Stimulated activated CD4-positive, alpha-beta T cell treated with anti-CD3 and anti-CD28 coated beads, Interleukin-4, amount 100 ng/mL, for 4 hours (primary cell): ENCODE data around the gene EPHA3.
A peak's percentile ranks its signal among the peaks of the same experiment; 100 is the strongest.

Source experiments
- DNase-seq, 2 experiments: peaks; one replicate each; pipeline ENCODE4 v3.0.0-alpha.2; 2020

The EPHA3 gene

DNA sequence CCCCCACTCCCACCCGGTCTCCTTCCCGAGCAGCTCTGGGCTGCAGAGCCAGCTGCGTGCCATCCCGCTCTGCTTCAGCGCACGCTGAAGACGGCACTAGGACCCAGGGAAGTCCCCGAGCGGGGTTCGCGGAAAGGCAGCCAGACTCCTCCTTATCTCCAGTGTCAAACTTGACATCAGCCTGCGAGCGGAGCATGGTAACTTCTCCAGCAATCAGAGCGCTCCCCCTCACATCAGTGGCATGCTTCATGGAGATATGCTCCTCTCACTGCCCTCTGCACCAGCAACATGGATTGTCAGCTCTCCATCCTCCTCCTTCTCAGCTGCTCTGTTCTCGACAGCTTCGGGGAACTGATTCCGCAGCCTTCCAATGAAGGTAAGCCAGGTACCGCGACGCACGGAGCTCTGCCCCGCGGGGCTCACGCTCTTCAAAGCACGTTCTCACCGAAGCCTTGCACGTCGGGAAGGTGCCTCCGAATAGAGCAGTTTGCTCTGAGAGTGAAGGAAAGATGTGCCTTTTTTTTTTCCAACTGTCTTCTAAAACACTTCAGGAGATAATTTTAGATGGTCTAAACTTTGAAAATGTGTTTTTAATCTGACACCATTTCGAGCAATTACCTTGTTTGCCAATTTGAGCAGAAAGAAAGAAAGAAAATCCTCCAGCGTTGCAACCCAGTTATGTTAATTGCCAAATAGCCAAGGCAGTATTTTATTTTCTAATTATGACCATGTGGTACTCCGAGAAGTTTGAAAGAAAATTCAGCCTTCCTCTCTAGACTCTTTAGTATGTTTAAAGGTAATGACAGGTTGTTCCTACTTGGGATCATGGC, at the start of gene EPHA3:
Gene EPHA3 (plus strand): TSS at position 161 of the 830 bp plus-strand sequence. CDS start 128 bp downstream, at position 289.
- DNase-seq: peak in 1 of 2 experiments; percentile 46

DNA sequence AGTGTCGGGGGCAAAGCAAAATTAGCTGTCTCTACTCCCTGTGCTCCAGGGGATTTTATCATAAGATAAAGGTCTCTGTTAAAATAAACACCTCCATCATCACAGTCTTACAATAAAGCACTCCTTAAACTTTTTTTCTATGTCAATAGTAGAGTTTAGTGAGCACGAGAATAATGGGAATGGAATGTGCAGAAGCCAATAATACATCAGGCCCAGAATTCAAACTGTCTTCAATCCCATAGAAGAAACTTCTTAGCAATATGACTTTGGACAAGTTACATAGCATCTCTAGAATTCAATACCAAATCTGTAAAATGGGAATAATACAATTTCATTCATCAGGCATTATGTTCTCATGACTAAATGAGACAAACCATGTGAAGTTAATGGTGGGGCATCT, 49.0 kb upstream of the EPHA3 start:
- no peak for DNase-seq

DNA sequence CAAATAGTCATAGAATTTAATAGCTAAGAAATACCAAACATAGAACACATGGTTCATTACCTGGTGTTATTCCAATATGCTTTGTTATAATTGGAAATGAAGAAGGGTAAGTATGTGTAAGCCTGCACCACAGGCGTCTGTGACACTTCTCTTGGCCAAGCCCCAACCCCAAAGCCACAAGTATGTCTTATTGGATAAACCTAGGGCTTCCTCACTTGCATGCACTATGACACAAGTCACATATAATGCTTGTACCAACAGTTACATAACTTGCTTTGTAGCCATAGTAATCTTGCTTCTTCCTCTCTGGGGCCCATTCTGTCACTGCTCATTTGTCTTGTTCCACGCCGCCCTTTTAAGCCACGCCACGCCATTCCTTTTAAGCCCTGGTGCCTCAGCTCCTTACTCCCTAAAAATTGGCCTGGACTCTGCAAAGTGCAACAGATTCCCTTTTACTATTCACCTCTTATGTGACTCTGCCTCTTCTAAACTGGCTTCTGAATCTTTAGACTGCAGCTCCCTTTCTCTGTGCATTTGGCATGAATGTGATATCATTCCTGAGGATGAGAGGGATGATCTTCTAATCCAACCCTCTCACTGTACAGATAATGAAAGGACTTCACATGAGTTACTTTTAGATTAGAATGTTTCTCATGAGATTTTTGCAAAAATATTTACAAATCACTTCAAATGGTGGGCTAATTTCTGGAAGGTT, 48.1 kb upstream of the EPHA3 start:
- DNase-seq: no peak

DNA sequence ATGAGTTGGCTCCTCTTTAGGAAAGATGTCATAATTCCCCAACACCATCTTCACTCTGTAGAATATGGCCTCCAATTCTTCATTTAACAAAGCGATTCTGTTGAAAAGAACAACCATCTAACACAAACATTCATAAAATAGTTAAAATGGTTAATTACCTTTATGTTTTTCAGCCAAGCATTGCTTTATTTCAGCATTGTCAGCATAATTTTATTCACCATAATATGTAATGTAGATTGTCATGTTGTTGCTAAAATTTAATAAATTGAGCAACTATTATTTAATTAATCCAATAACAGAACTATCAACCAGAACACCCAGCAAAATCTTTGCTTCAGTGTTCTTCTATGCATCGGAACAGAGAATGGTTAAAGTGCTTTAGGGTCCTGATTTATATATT, 46.2 kb upstream of the EPHA3 start:
- DNase-seq: no peak

DNA sequence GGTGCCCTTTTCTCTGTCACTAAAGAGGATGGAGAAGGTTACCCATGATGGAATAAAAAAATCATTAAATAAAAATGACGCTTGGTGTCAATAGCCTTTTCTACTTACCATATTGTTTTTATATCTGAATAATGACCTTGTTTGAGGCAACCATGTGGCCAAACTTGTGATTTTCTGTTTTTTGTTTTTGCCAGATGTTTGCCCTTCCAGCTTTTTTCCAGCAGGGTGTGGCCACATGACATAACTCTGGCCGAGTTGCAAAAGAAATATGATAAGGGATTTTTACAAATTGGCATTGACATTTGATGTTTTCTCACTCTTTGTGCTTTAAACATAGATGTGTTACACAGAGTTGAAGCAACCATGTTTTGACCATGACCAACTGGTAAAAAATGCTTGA, 39.7 kb upstream of the EPHA3 start:
- DNase-seq: no peak

DNA sequence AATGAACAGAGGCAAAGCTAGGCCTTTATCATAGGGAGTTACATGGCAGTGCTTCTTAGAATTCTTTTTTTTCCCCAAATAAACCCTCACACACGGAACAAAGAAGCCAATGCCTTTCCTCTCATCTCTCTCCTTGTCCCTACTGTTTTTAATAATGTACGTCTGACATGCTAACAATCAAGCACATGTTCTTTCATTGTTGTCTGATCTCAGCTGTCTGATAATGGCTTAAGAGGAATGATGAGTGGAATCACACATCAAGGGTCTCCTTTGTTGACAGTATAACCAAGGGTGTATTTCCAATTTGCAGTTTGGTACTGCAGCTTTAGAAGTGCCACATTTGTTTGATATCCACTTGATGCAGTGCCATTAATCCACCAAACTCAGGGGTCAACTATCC, 34.8 kb upstream of the EPHA3 start:
- DNase-seq: no peak

DNA sequence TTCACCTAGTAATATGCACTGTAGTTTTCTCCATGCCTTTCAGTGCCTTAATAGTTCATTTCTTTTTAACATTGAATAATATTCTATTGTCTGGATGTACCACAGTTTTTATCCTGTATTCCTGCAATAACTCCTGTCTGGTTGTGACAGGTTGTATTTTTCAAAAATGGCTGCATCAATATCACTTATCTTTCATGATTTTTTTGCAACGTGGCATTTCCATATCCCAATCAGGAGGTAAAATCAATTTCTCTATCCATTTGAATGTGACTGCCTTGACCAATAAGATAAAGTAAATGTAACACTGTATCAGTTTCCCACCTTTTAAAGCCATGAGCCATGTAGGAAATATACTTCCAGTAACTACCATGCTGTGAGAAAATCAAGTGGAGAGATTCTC, 27.5 kb upstream of the EPHA3 start:
- DNase-seq: no peak

DNA sequence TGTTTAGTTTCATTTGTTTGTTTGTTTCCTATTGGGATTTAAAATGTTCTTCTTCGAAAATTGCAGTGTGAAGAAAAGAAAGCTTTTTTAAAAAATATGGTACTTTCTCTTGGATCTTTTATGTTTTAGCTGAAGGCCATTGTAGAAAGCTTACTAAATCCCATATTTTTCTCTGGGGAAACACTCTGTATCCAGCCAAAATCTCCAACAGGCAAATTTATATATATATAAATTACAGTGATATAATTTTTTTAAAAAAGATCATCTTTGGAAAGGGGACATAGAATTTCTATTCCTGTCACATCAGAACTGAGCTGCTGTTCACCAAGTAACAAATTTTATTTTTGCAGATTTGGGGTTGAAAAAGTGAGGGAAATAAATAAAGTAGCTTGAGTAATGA, 19.6 kb upstream of the EPHA3 start:
- no peak for DNase-seq

DNA sequence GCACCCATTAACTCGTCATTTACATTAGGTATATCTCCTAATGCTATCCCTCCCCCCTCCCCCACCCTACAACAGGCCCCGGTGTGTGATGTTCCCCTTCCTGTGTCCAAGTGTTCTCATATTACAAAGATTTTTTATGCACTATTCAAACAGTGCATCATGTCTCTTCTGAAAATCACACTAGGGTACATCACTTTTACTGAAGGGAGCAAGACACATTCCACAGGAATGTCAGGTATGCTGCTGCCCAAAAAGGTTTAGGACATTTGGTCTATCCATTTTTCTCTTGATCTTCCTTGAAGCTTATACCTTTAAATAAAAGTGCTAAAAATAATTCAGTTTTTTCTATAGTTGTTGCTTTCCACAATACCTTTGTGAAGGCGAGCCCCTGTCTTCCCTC, 9.2 kb upstream of the EPHA3 start:
- no peak for DNase-seq

DNA sequence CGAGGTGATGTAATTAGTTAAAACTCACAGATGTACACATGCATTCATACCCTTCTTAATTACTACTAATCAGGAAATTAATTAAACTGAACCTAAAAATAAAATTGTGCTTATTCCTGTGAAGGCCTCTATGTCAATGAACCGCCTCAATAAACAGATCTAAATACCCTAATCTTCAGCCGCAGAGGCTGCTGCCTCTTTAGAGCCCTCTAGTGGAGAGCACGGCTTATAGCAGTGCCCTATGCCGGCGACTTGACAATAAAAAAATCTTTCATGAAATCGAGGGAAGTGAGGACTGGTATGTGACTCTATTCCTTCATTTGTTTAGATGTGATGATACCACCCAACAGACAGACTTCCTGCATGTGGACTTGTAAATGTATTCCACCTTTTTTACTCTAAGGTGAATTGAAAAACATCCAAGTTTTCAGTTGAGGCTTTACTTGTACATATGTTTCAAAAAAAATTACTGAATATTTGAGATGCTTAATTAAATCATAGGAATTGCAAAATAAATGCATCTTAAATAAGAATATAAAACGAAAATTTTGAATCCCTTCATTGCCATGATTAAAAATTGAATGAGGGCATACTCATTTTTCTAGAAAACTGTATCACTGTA, 8.3 kb upstream of the EPHA3 start:
- peak in 1 of 2 experiments; percentile 2 for DNase-seq

DNA sequence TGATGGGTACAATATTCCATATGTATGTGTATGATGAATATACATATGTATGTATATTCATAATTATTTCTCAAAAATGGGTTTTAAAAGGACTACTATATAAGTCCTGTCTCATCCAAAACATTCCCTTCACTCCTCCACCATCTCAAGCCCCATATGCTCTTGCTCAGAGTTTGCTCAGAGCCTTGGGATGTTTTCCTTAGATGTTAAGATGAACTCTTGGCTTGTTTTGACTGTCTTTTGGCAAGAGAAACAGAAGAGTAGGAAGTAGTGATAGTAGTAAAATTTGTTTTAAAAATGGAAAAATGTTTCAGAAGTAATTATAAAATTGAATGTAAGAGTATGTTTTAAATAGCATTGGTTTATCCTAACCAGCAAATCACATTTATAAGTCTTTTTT, 6.2 kb upstream of the EPHA3 start:
- no peak for DNase-seq

DNA sequence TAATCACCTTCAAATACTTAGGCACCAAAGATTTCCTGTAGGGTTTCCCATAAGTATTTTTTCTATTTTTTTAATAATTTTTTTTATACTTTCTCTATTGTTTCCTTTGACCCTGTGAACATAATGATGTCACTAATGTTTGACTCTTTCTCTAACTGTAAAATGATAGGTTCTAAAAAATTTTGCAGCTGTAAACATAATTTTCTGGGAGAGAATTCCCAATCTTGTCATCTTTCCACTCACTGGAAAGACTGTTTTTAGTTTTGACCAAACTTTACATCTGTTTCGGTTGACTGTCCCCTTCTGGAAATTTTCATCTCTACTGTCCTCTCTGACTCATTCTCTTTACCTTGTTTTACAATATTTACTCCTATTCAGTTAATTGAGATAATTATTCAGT, 5.5 kb upstream of the EPHA3 start:
- DNase-seq: no peak

DNA sequence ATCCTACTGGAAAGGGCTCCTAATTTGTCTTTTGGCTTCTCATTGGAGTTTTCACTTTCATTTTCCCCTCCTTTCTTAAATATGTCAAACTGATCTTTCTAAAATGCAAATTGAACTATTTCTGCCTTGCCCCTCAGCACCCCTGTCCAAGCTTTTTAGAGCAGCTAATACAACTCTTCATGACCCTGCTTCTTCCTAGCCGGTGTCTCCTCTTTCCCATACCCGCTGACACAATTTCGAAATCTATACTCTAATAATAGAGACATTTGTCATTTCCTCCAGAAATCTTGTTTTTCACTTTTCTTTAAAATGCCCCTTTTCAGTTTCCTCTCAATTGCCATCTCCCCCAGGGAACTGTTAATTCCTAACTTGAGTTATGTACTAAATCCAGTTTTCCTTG, 2.9 kb upstream of the EPHA3 start:
- no peak for DNase-seq

DNA sequence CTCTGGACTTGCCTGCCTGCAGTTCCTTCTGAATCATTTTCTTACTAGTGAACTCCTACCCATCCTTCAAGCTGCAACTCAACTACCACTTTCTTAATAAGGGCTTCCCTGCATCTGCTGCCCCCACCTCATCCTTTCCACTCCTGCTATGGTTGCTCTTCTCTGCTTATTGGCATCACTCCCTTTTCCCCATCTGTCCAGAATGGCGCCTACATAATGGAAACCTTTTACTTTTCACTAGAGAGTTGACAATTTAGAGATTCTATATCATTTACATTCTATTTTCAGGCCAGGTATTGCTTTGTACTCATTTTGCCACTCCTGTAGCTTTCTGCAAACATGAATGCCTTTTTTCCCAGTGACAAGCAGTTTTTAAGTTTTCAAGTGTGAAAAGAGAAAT, 1.9 kb upstream of the EPHA3 start:
- DNase-seq: no peak

DNA sequence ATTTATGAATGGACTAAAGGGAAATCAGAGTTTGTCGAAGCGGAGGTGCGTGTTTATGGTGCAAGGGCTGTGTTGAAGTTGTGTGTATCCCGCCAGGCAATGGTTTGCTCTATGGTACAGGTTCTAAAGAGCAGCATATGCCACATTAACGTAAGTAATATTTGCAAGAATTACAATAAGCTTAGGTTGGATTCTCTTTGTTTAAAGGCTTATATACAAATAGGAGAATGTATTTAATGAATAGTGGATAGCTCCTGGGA, 800 bp downstream of the EPHA3 start:
- no peak for DNase-seq

DNA sequence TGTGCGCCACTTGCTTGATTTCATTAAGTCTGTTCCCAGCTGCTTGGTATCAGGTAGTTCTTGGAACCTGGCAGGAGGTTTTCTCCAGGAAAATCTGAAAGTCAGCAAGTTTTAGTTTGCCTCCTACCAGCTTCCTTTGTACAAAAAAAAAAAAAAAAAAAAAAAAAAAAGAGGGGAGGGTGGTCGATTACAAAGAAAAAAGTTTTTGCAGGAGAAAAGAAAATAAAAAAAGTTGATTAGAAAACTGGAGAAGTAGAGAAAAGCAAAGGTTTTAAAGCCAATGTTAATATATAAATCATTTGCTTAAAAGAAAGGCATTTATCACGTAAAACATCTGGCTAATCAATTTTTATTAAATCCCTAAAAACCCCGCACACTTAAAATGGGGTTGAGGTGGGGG, 5.9 kb downstream of the EPHA3 start:
- no peak for DNase-seq

DNA sequence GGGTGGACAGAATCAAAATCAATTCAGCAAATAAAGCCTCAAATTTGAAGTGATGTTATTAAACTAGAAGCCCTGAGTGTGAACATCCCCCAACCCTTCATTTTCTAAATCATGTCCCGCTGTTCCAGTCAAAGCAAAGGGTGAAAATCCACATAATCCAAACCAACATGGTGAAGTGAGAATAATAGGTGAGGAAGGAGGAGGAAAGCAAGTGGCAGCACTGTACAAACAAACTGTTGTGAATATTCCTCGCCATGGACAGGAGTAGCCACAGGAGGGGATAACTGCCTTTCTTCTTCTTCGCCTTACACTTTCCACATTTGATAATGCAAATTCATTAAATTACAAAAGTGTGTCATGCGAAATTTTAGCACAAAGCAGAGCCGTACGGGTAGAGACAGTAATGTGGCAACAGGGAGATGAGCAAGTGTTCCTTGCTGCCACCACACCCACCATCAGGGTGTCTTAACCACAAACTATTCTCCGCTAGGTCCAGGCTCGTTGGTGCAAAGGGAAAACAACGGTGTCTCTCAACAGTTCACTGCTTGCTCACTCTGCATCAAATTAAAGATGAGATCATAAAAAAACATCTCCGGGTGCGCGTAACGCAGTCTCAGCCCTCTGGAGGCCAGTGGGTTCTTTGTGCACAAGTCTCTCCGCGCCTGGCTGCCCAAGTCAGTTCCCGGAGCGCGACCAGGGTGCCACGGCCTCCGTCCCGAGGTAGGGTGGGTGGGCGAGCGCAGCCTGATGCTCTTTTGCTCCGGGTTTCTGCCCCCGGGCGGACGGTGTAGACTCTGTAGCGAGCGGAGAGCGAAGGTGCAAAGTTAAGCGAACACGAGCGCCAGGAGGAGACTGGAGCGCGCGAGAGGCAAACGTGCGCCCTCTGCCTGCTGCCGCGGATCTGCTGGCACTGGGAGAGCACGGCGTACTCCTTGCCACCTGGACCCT, 6.7 kb downstream of the EPHA3 start:
- peak in 1 of 2 experiments; percentile 6 for DNase-seq

DNA sequence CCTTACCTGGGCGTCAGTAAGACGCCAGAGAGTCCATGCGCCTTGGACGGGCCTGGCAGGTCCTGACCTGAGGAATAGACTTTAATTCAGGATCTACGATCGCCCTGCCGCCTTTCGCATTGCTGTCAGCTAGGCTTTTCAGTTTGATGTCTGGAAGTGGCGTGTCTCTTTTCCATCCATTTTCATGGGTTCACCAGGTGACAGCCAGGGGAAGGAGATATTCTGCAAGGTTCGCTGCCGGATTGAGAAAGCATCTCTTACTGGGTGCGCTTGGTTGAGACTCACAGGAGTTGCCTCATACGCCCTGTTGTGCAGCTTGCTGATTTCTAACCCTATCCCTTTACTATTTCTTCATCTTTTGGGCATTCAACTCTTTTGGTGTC, 7.4 kb downstream of the EPHA3 start:
- DNase-seq: no peak

DNA sequence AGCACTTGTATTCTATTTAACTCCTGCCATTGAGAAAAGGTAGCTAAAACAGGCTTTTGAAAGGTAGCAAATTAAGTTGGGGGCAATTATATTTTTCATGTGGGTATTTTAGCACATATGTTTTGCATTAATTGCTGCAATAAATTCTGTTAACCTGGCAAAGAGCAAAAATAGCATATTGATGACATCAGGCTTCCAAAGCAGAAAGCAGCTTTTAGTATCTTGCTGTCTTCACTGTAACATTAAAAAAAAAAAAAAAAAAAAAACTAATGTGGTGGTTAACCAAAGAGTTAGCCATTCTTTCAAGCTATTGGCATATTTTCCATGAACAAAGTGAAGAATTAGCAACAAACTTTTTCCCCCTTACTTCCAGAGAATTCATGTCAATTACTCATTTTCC, 9.1 kb downstream of the EPHA3 start:
- no peak for DNase-seq

DNA sequence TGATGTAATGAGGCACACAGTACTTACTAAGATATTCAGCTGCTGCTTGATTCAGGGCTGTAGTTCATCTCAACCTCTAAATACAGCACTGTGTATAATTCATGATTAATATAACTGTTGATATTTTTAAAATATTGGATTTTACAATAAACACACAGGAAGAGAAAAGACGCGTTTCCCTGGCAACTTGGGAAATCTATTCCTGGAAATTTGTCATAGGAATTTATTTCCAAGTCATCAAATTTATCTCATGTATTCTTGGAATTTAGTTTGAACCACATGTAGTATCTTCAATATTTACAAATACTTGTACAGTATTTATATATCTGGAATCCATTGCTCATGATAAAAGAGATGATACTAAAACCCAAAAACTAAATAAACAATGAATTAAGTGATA, 30.6 kb downstream of the EPHA3 start:
- DNase-seq: no peak

DNA sequence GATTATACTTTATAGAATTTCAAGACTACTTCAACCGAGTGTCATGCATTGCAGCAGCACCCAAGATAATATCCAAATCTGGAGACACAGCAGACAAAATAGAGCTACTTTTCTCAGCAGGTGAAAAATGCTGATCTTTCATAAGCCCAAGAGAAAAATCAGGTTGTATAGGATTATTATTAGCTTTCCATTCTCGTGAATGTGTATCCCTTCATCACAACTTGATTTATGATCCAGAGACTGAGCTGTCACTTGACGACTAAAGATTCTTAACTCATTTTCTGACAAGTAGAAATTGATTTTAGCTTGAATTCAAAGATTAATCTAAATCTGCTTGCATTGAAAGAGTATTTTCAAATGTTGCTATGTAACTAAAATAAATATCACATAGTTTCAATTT, 32.4 kb downstream of the EPHA3 start:
- no peak for DNase-seq

DNA sequence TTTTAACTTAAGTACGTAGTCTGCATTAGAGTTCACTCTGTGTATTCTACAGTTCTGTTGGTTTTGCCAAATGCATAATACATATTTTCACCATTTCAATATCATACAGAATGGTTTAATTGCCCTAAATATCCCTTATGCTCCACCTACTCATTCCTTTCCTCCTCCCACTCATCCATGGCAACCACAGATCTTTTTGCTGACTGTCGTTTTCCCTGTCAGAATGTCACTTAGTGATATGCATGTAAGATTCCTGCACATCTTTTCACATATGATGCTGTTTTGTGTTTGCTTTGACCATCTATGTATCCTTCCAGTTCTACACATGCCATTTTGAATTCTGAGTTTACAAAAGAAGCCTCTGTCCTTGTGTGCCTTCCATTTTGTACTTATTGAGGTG, 36.7 kb downstream of the EPHA3 start:
- no peak for DNase-seq

DNA sequence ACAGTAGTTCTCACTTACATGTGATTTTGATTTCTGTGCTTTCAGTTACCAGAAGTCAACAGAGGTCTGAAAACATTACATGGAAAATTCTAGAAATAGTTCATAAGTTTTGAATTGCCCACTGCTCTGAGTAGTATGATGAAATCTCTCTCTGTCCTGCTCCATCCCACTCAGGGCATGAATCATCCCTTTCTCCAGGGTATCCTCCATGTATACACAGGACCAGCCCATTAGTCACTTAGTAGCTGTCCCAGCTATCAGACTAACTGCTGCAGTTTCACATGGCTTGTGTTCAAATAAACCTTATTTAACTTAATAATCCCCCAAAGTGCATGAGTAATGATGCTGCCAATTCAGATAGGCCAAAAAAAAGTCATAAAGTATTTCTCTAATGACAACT, 38.6 kb downstream of the EPHA3 start:
- no peak for DNase-seq
